ENCODE results near the gene OR2T33.

The OR2T33 gene

GRCh38 chr1:248225537-248225936, 52.2 kb downstream of the OR2T33 start:
- Mint-ChIP-seq H3K4me1 (ENCODE audit: low read depth) (no peaks in the 10 kb centered on the region), H3K9me3 (peaks cover 9% of the 10 kb centered on the region), H3K27me3 (no peaks in the 10 kb centered on the region), H3K27ac (no peak overlapping the region), H3K4me3 (no peak overlapping the region), H3K36me3 (ENCODE audit: low read depth) (no peaks in the 10 kb centered on the region)
